IMR-90 (cell line): Measurements from ENCODE around the gene PUM2. TPM values are rescaled to one million over a fixed set of nuclear protein-coding genes. Genes with fewer than 3 reads are reported as not detected.

Source experiments
- ATAC-seq: fragments of 200-7000 bp; cut with Tn5 transposase; 2 replicates; pipeline ENCODE4 v1.9.1; 2020; ENCODE audit warnings: low read depth, mild to moderate bottlenecking, moderate library complexity
- BruUV-seq: library from RNA; stranded (reverse); fragments of 400-500 nt; replicated peaks from 2 replicates; lab custom pipeline; 2021; lab: Mats Ljungman, UMichigan
- CTCF ChIA-PET: fragments of 300-600 bp; formaldehyde crosslinking; extraction: SDS; loops from one replicate; lab custom pipeline; 2021; ENCODE audit warnings: antibody characterized with exemption; lab: Yijun Ruan, JAX
- POLR2A ChIA-PET: fragments of 300-600 bp; sonication (Branson Sonifier 250); formaldehyde crosslinking; loops from one replicate; lab custom pipeline; 2022; ENCODE audit warnings: antibody characterized with exemption; ENCODE audit not compliant: unreplicated experiment; lab: Charles Lee
- DNase-seq: peaks from one replicate; pipeline ENCODE4 v3.0.0; 2013
- H2AFZ ChIP-seq: replicated peaks from 2 replicates; pipeline ENCODE3; 2013; ENCODE audit warnings: low read length, mild to moderate bottlenecking; ENCODE audit not compliant: poor library complexity
- H2AK5ac ChIP-seq: 2 replicates; pipeline ENCODE4 v1.6.1; 2013; ENCODE audit warnings: low read depth, low read length, inconsistent platforms
- H2AK9ac ChIP-seq: replicated peaks from 2 replicates; pipeline ENCODE3; 2013; ENCODE audit warnings: mild to moderate bottlenecking, low read depth, low read length, moderate library complexity; ENCODE audit not compliant: poor library complexity
- H2BK120ac ChIP-seq: 2 replicates; pipeline ENCODE4 v1.6.1; 2013; ENCODE audit warnings: low read depth, low read length, inconsistent platforms
- H2BK15ac ChIP-seq: 3 replicates; pipeline ENCODE4 v1.6.1; 2013; ENCODE audit warnings: low read depth, low read length, inconsistent platforms
- H2BK20ac ChIP-seq: 2 replicates; pipeline ENCODE4 v1.6.1; 2013; ENCODE audit warnings: low read depth, mild to moderate bottlenecking, inconsistent platforms, low read length, moderate library complexity
- H2BK5ac ChIP-seq: 2 replicates; pipeline ENCODE4 v1.6.1; 2013; ENCODE audit warnings: mild to moderate bottlenecking, low read depth, low read length, inconsistent platforms; ENCODE audit not compliant: poor library complexity, severe bottlenecking
- H3K14ac ChIP-seq: replicated peaks from 2 replicates; pipeline ENCODE4 v1.6.1; 2013; ENCODE audit warnings: low read depth, low read length, inconsistent platforms
- H3K18ac ChIP-seq: 2 replicates; pipeline ENCODE4 v1.6.1; 2013; ENCODE audit warnings: low read depth, low read length, control low read depth
- H3K23ac ChIP-seq: 2 replicates; pipeline ENCODE4 v1.6.1; 2013; ENCODE audit warnings: low read depth, low read length, inconsistent platforms
- H3K27ac ChIP-seq: 2 replicates; pipeline ENCODE4 v1.5.1; 2013; ENCODE audit warnings: mild to moderate bottlenecking, control low read depth, low read length; ENCODE audit not compliant: insufficient read depth
- H3K27me3 ChIP-seq: 2 replicates; pipeline ENCODE4 v1.6.1; 2013; ENCODE audit warnings: low read length; ENCODE audit not compliant: control insufficient read depth, insufficient read depth
- H3K36me3 ChIP-seq: 2 replicates; pipeline ENCODE4 v1.6.1; 2013; ENCODE audit warnings: low read length, mixed read lengths; ENCODE audit not compliant: control insufficient read depth, insufficient read depth
- H3K4ac ChIP-seq: 2 replicates; pipeline ENCODE4 v1.6.1; 2013; ENCODE audit warnings: low read depth, low read length, inconsistent platforms
- H3K4me1 ChIP-seq: 2 replicates; pipeline ENCODE4 v1.6.1; 2013; ENCODE audit warnings: low read length, mixed read lengths; ENCODE audit not compliant: control insufficient read depth, insufficient read depth
- H3K4me2 ChIP-seq: 2 replicates; pipeline ENCODE4 v1.6.1; 2013; ENCODE audit warnings: low read depth, mild to moderate bottlenecking, control low read depth, low read length, moderate library complexity
- H3K4me3 ChIP-seq: 2 replicates; pipeline ENCODE4 v1.5.1; 2013; ENCODE audit warnings: low read depth, mild to moderate bottlenecking, control low read depth, low read length, moderate library complexity; ENCODE audit not compliant: insufficient read depth
- H3K56ac ChIP-seq: 2 replicates; pipeline ENCODE4 v1.6.1; 2013; ENCODE audit warnings: low read length, inconsistent platforms; ENCODE audit not compliant: insufficient read depth; ENCODE audit errors: extremely low read depth
- H3K79me1 ChIP-seq, 2 experiments: 2 replicates each; pipeline ENCODE4 v1.6.1; 2013; ENCODE audit warnings: low read length in 2 of 2, inconsistent platforms in 1 of 2, low read depth in 1 of 2
- H3K9ac ChIP-seq: 2 replicates; pipeline ENCODE4 v1.6.1; 2013; ENCODE audit warnings: low read depth, low read length, control low read depth
- H3K9me1 ChIP-seq: 2 replicates; pipeline ENCODE4 v1.6.1; 2013; ENCODE audit warnings: low read length, inconsistent platforms; ENCODE audit not compliant: insufficient read depth
- H3K9me3 ChIP-seq: 2 replicates; pipeline ENCODE4 v1.6.1; 2013; ENCODE audit warnings: low read length; ENCODE audit not compliant: control insufficient read depth, insufficient read depth
- H4K20me1 ChIP-seq: 2 replicates; pipeline ENCODE4 v1.6.1; 2013; ENCODE audit warnings: low read length, inconsistent platforms; ENCODE audit not compliant: insufficient read depth
- H4K5ac ChIP-seq: 2 replicates; pipeline ENCODE4 v1.6.1; 2013; ENCODE audit warnings: mild to moderate bottlenecking, low read depth, low read length, control low read depth
- H4K8ac ChIP-seq, 2 experiments: 2 replicates each; pipeline ENCODE4 v1.6.1; 2013; ENCODE audit warnings: low read depth in 2 of 2, low read length in 2 of 2, control low read depth in 1 of 2, inconsistent platforms in 1 of 2
- H4K91ac ChIP-seq: 2 replicates; pipeline ENCODE4 v1.6.1; 2013; ENCODE audit warnings: low read depth, low read length, inconsistent platforms; ENCODE audit not compliant: insufficient read depth
- BHLHE40 ChIP-seq: fragments of 150-350 bp; IDR thresholded peaks from 2 replicates; pipeline ENCODE4 v1.6.1; 2016; ENCODE audit warnings: mild to moderate bottlenecking, low read depth, low read length
- CEBPB ChIP-seq: IDR thresholded peaks from 2 replicates; pipeline ENCODE4 v1.6.1; 2012; ENCODE audit warnings: low read depth, low read length, improper control_type of control experiment
- CHD1 ChIP-seq: IDR thresholded peaks from 2 replicates; pipeline ENCODE4 v1.6.1; 2012; ENCODE audit warnings: low read depth, low read length, improper control_type of control experiment
- MAFK ChIP-seq: IDR thresholded peaks from 2 replicates; pipeline ENCODE4 v1.6.1; 2012; ENCODE audit warnings: low read depth, low read length, improper control_type of control experiment
- MXI1 ChIP-seq: IDR thresholded peaks from 2 replicates; pipeline ENCODE4 v1.6.1; 2012; ENCODE audit warnings: low read depth, mild to moderate bottlenecking, low read length, moderate library complexity, borderline replicate concordance
- NFE2L2 ChIP-seq: fragments of 150-350 bp; IDR thresholded peaks from 2 replicates; pipeline ENCODE4 v1.6.1; 2016; ENCODE audit warnings: low read depth, mild to moderate bottlenecking, low read length
- POLR2A ChIP-seq: IDR thresholded peaks from 2 replicates; pipeline ENCODE4 v1.6.1; 2012; ENCODE audit warnings: mild to moderate bottlenecking, low read depth, low read length
- RCOR1 ChIP-seq: IDR thresholded peaks from 2 replicates; pipeline ENCODE4 v1.6.1; 2012; ENCODE audit warnings: mild to moderate bottlenecking, low read length, improper control_type of control experiment; ENCODE audit not compliant: insufficient replicate concordance
- RFX5 ChIP-seq: IDR thresholded peaks from 2 replicates; pipeline ENCODE4 v1.8.0; 2012; ENCODE audit warnings: low read depth, mild to moderate bottlenecking, low read length, moderate library complexity
- SMC3 ChIP-seq: fragments of 150-350 bp; IDR thresholded peaks from 2 replicates; pipeline ENCODE4 v1.6.1; 2016; ENCODE audit warnings: low read depth, mild to moderate bottlenecking, antibody characterized with exemption, low read length, moderate library complexity
- USF2 ChIP-seq: fragments of 150-350 bp; IDR thresholded peaks from 2 replicates; pipeline ENCODE4 v1.6.1; 2017; ENCODE audit warnings: mild to moderate bottlenecking, antibody characterized with exemption, low read length, low read depth
- WGBS, 2 experiments: methylation state at CpG; one replicate each; pipeline versions ENCODE4 v1.1.5 to v1.1.7; 2013; ENCODE audit warnings: missing lambda C conversion rate in 2 of 2; ENCODE audit not compliant: insufficient read length in 1 of 2; ENCODE audit errors: extremely low coverage in 2 of 2; 5-methylcytosine and 5-hydroxymethylcytosine counted together
- dilution Hi-C: fragments of 300-500 bp; cut with HindIII; formaldehyde crosslinking; loops from one replicate; pipeline ENCODE4 v1.14.3; 2018; ENCODE audit warnings: low sequenced_read_pairs; ENCODE audit not compliant: unreplicated experiment
- in situ Hi-C: fragments of 300-500 bp; cut with MboI; formaldehyde crosslinking; loops from 3 replicates; pipeline ENCODE4 v1.14.3; 2019; ENCODE audit warnings: low sequenced_read_pairs, inconsistent platforms, mixed read lengths
- intact Hi-C: fragments of 100-400 bp; cut with micrococcal nuclease; formaldehyde crosslinking; loops from 2 replicates; pipeline ENCODE4 v1.10.0; 2022
- polyA plus RNA-seq, 3 experiments: library from polyadenylated mRNA; depleted of rRNA; stranded (reverse); fragments of >200 nt; gene quantifications; 2 replicates each; pipeline ENCODE4 v1.2.3, GENCODE V29; 2012; ENCODE audit warnings: low replicate concordance in 1 of 3
- total RNA-seq: library from RNA; depleted of rRNA; stranded (reverse); fragments of >200 nt; gene quantifications from 2 replicates; pipeline ENCODE4 v1.2.3, GENCODE V29; 2012

Gene PUM2
- total and polyA plus RNA-seq, 2 of the 4 experiments (the other 2 are of a cell fraction) = 18.8 to 38.4 TPM

DNA sequence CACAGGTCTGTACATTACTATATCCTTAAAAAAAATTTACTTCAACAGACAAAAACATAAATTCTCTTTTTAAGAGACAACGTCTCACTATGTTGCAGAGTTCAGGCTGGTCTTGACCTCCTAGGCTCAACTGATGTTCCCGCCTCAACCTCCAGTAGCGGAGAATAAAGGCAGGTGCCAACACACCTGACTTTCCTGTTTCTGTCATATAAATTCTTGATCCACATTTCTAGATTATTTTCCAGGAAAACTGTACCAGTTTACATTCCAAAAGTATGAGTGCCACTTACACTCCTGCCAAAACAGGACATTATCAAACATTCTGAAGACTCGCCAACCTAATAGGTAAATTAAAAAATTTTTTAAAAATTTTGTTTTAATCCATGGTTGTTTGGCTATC is 48.6 kb downstream of the PUM2 start:
- Histone ChIP-seq H3K9me3 (no peaks in the 10 kb centered on the region), H3K23ac (no peak overlapping the region), H3K4me3 (no peak overlapping the region), H4K91ac (no peak overlapping the region), H4K8ac (no peak overlapping the region), H3K4me1 (peaks cover 11% of the 10 kb centered on the region), H2BK20ac (no peak overlapping the region), H3K36me3 (peaks cover 26% of the 10 kb centered on the region), H3K27ac (no peak overlapping the region), H3K9ac (no peak overlapping the region), H3K27me3 (no peaks in the 10 kb centered on the region), H2AFZ (no peak overlapping the region), H3K14ac (no peak overlapping the region), H3K79me1 (peaks cover 42 to 53% of the 10 kb centered on the region in 2 experiments), H2AK5ac (no peak overlapping the region), H2BK120ac (no peak overlapping the region), H3K56ac (no peak overlapping the region), H3K18ac (no peak overlapping the region), H3K4me2 (no peak overlapping the region), H2AK9ac (no peak overlapping the region), H3K9me1 (peaks cover 19% of the 10 kb centered on the region), H4K5ac (no peak overlapping the region), H3K4ac (no peak overlapping the region), H2BK5ac (no peak overlapping the region), H4K20me1 (peaks cover 14% of the 10 kb centered on the region; the same call in 1 of the 2 replicates), H2BK15ac (no peak overlapping the region)
- TF ChIP-seq SMC3 (no peak), BHLHE40 (no peak), USF2 (no peak), NFE2L2 (no peak), RCOR1 (no peak), MAFK (no peak), MXI1 (no peak), CEBPB (no peak), RFX5 (no peak), CHD1 (no peak), POLR2A (no peak)
- in situ Hi-C loops = no loop called here
- dilution Hi-C loops = no loop called here
- ChIA-PET CTCF (no interaction called here), POLR2A (no interaction called here)
- intact Hi-C loops = no loop called here
- ATAC-seq (no peak), DNase-seq (no peak)
- 90% methylated on average over 2 of the region's 4 CpGs; no CpG with 5 or more reads in 1 of the 2 experiments for WGBS, 2 experiments
- BruUV-seq = no TSS peak
